ENCODE results near the gene ACAA1. TPM values are rescaled to one million over a fixed set of nuclear protein-coding genes. Genes with fewer than 3 reads are reported as not detected.

ACAA1 gene
- total RNA-seq, 1 experiment from 2014 or later, result 44.3 TPM

DNA sequence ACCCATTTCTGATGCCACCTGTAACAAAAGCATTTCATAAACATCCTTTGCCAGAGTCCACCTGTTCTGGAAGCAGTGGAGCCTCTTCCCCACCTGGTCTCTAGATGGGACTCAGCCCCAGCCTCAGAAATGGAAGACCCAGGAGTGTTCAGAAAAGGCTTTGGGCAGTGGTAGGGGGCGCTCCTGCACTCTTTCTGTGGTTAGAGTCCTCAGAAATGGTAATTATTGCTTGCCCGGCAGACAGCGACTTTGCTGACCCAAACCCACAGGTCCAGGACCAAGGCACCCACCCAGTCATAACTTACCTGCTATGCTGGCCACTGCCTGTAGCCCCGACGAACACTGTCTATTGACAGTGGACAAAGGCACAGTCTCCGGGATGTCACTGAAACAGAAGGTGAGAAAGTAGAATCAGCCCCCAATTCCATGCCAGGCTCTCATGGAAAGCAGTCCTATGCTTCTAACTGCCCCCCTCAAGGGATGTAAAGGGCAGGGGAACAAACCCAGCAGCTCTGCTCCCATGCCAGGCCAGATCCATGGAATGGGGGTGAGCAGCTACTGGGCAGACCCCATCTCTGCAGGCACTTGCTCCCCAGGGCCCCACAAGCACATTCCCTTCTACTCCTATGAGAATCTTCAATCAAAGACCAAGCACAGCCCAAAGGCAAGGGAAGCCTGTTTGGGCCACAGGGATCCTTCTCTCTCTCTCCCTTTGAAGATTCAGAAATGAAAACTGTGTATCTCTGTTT lies 5.1 kb downstream of the ACAA1 start:
- Histone ChIP-seq H3K23me2 (ENCODE audit: insufficient read length, low read depth, low read length, poor library complexity, severe bottlenecking) (no peaks in the 10 kb centered on the region), H2BK5ac (ENCODE audit: insufficient read length, low read length) (no peak overlapping the region), H3K79me1 (ENCODE audit: insufficient read depth, low read depth, low read length, poor library complexity, severe bottlenecking) (no peaks in the 10 kb centered on the region), H2BK20ac (ENCODE audit: low read depth, low read length, poor library complexity, severe bottlenecking) (no peak overlapping the region), H2AFZ (ENCODE audit: low read length) (no peak overlapping the region), H4K91ac (ENCODE audit: insufficient read length, low read depth, low read length) (no peak overlapping the region), H3K9ac (ENCODE audit: extremely low read depth, insufficient read length, low read length) (no peak overlapping the region), H4K5ac (ENCODE audit: insufficient read length, low read depth, low read length) (no peak overlapping the region), H2BK15ac (ENCODE audit: low read depth, low read length) (no peak overlapping the region), H3K79me2 (ENCODE audit: insufficient read depth, low read length) (no peaks in the 10 kb centered on the region), H3K27me3 (ENCODE audit: insufficient read depth, low read length) (no peaks in the 10 kb centered on the region), H4K8ac (replicated peaks; ENCODE audit: insufficient read length, low read depth, low read length) (no peak overlapping the region), H2BK120ac (ENCODE audit: low read depth, low read length, poor library complexity, severe bottlenecking) (no peak overlapping the region), H3K56ac (ENCODE audit: insufficient read length, low read depth, low read length) (no peak overlapping the region), H3T11ph (ENCODE audit: low read length) (no peak overlapping the region), H3K4me2 (ENCODE audit: insufficient read depth, insufficient read length, low read length) (no peak overlapping the region), H3K4ac (ENCODE audit: low read depth, low read length) (no peak overlapping the region), H3K14ac (ENCODE audit: insufficient read depth, low read length) (no peak overlapping the region), H3K27ac (ENCODE audit: insufficient read length, low read depth, low read length) (no peak overlapping the region), H2AK5ac (ENCODE audit: insufficient read length, low read length) (no peak overlapping the region), H2BK12ac (ENCODE audit: insufficient read length, low read depth, low read length) (no peak overlapping the region), H3K18ac (ENCODE audit: insufficient read length, low read depth, low read length) (no peak overlapping the region), H3K4me1 (ENCODE audit: insufficient read depth, low read length) (no peaks in the 10 kb centered on the region), H4K20me1 (ENCODE audit: control insufficient read depth, insufficient read depth, insufficient read length) (no peaks in the 10 kb centered on the region), H3K23ac (ENCODE audit: insufficient read length, low read depth, low read length) (no peak overlapping the region), H3K9me3 (ENCODE audit: control insufficient read depth, low read depth, low read length) (no peaks in the 10 kb centered on the region)
- Mint-ChIP-seq H3K4me1 (peaks cover 18% of the 10 kb centered on the region in 2 experiments), H3K36me3 (ENCODE audit: insufficient read depth in 1 of 3, low read depth in 3 of 3) (peaks cover 45 to 70% (median 45%) of the 10 kb centered on the region in 3 experiments), H3K4me3 (no peak overlapping the region; a peak in 1 of 5 replicates), H3K9me3 (no peaks in the 10 kb centered on the region; a peak in 1 of 5 replicates), H3K27ac (no peak overlapping the region; a peak in 1 of 7 replicates), H3K27me3 (ENCODE audit: low read depth) (no peaks in the 10 kb centered on the region)
- TF ChIP-seq, protein P1, sequence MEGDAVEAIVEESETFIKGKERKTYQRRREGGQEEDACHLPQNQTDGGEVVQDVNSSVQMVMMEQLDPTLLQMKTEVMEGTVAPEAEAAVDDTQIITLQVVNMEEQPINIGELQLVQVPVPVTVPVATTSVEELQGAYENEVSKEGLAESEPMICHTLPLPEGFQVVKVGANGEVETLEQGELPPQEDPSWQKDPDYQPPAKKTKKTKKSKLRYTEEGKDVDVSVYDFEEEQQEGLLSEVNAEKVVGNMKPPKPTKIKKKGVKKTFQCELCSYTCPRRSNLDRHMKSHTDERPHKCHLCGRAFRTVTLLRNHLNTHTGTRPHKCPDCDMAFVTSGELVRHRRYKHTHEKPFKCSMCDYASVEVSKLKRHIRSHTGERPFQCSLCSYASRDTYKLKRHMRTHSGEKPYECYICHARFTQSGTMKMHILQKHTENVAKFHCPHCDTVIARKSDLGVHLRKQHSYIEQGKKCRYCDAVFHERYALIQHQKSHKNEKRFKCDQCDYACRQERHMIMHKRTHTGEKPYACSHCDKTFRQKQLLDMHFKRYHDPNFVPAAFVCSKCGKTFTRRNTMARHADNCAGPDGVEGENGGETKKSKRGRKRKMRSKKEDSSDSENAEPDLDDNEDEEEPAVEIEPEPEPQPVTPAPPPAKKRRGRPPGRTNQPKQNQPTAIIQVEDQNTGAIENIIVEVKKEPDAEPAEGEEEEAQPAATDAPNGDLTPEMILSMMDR (conservative IDR thresholded peaks at IDR 0.05), result peak; percentile 82
- peak; percentile 73 for DNase-seq
- no CpG with 5 or more reads among the region's 6 CpGs for WGBS (ENCODE audit: extremely low coverage, insufficient read length, low lambda C conversion rate)
